Measurements from ENCODE around the gene DPP9. TPM values are rescaled to one million over a fixed set of nuclear protein-coding genes. Genes with fewer than 3 reads are reported as not detected.

The DPP9 gene
- total and polyA plus RNA-seq, 2 donors = 13.6 to 37.3 TPM

DNA sequence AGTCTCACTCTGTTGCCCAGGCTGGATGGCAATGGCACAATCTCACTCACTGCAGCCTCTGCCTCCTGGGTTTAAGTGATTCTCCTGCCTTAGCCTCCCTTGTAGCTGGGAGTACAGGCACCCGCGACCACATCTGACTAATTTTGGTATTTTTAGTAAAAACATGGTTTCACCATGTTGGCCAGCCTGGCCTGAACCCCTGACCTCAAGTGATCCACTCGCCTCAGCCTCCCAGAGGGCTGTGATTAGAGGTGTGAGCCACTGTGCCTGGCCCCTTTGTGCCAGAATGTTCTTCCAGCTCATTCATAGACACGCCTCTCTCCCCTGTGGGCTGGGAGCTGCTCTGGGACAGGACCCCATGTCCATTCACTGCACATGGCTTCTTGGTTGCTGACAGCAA lies 62.6 kb downstream of the DPP9 start:
- H3K27ac ChIP-seq (ENCODE audit: low read depth) = no peak overlapping the region
- no peak overlapping the region for H3K4me3 ChIP-seq (ENCODE audit: low read depth, low read length)
- peaks cover 11% of the 10 kb centered on the region for H3K36me3 ChIP-seq (ENCODE audit: insufficient read depth)
- DNase-seq (ENCODE audit: extremely low spot score) = no peak
- no peaks in the 10 kb centered on the region for H3K4me1 ChIP-seq (ENCODE audit: insufficient read depth)
- 91% methylated on average over 4 of the region's 4 CpGs for WGBS

DNA sequence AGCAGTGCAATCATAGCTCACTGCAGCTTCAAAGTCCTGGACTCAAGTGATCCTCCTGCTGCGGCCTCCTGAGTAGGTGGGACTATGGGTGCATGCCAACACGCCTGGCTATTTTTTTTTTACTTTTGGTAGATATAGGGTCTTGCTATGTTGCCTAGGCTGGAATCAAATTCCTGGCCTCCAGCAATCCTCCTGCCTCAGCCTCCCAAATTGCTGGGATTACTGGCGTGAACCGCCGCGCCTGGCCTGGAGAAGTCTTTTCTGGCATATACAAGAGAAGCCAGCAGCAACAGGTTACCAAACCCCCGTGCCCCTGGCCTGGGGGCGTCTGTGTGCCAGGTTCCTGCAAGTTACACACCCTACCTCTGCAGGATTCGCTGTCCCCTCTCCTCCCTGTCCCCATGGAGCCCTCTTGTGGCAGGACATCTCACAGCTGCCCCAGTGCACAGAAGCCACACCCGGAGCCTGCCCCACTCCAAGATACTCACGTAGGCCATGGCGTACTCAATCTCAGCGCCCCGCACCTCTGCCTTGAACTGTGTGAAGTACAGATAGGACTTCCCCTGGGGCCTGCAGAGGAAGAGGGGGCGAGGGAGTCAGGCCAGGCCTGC lies 63.4 kb downstream of the DPP9 start:
- Histone ChIP-seq H3K4me3 (ENCODE audit: low read depth, low read length) (no peak overlapping the region), H3K36me3 (ENCODE audit: insufficient read depth) (peaks cover 11% of the 10 kb centered on the region), H3K27ac (ENCODE audit: low read depth) (no peak overlapping the region), H3K4me1 (ENCODE audit: insufficient read depth) (no peaks in the 10 kb centered on the region)
- DNase-seq (ENCODE audit: extremely low spot score) = no peak
- WGBS = 90% methylated on average over 15 of the region's 15 CpGs

DNA sequence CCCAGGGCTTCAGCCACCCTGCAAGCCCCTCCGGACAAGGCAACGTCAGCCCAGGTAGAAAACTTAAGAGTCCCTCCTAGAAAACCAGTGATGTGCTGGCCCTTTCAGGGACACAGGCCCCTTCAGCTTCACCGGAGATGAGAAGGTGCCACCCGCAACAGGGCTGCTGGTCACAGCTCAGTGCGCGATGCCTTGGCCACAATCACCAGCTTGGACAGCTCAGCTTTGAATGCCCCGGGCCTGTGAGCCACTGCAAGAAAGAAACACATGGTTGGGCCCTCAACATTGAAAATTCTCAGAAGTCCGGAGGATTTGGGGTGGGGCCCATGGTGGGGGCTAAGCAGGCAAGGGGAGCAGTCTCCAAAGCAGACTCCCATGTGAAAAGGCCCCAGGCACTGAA lies 65.8 kb downstream of the DPP9 start:
- DNase-seq (ENCODE audit: extremely low spot score) = no peak
- H3K4me1 ChIP-seq (ENCODE audit: insufficient read depth) = no peaks in the 10 kb centered on the region
- no peak overlapping the region for H3K4me3 ChIP-seq (ENCODE audit: low read depth, low read length)
- no peak overlapping the region for H3K27ac ChIP-seq (ENCODE audit: low read depth)
- WGBS = 88% methylated on average over 8 of the region's 8 CpGs
- peaks cover 11% of the 10 kb centered on the region for H3K36me3 ChIP-seq (ENCODE audit: insufficient read depth)

GRCh38 chr19:4657262-4657661 lies 66.4 kb downstream of the DPP9 start:
- Histone ChIP-seq H3K27ac (ENCODE audit: low read depth) (no peak overlapping the region), H3K4me1 (ENCODE audit: insufficient read depth) (no peaks in the 10 kb centered on the region), H3K36me3 (ENCODE audit: insufficient read depth) (peaks cover 8% of the 10 kb centered on the region), H3K4me3 (ENCODE audit: low read depth, low read length) (no peak overlapping the region)
- WGBS = 83% methylated on average over 14 of the region's 14 CpGs
- DNase-seq (ENCODE audit: extremely low spot score) = no peak

- Histone ChIP-seq H3K36me3 (ENCODE audit: insufficient read depth) (peaks cover 5% of the 10 kb centered on the region), H3K4me3 (ENCODE audit: low read depth, low read length) (no peak overlapping the region), H3K4me1 (ENCODE audit: insufficient read depth) (no peaks in the 10 kb centered on the region), H3K27ac (ENCODE audit: low read depth) (no peak overlapping the region)
- WGBS = 74% methylated on average over 8 of the region's 8 CpGs
- no peak for DNase-seq (ENCODE audit: extremely low spot score)
Measured at GRCh38 chr19:4656102-4656501, 67.5 kb downstream of the DPP9 start.

DNA sequence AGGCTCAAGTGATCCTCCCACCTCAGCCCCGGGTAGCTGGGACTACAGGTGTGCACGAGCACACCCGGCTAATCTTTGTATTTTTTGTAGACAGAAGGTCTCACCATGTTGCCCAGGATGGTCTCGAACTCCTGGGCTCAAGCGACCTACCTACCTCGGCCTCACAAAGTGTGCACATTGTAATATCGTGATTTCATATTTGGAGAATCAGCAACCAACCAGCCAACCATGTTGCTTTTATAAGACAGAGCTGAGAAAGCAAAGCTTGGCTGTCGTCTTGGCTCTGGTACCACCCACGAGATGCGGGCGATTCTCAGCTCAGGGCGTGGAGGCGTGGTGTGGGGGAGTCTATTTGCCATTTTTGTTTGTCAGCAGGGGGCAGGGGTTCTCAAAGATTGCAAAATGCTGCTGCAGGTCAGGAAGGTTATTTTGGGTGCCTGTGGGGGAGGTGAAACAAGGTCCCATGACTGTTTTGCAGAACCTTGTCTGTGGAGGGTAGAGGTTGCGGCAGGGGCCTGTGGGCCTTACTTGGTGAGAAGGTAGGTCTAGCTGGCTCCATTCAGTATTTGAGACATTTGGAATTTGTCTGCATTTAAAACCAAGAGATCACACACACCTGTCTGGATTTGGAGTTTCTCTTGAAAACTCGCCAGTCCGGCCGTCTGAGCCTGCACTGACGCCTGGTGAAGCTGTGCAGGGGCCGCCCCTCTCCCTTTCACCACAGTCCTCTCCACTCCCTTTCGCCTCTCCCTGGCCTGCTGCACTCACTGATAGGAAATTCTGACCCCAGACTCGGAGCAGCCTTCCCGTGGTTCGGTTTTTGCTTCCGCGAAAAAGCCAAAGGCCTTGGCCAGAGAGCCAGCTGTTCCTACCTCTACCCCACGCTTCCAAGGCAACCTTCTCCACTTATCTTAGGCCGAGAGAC lies 68.9 kb downstream of the DPP9 start:
- DNase-seq (ENCODE audit: extremely low spot score) = no peak
- 89% methylated on average over 27 of the region's 27 CpGs for whole genome bisulfite sequencing
- no peak overlapping the region for H3K4me3 ChIP-seq (ENCODE audit: low read depth, low read length)

GRCh38 chr19:4653793-4654436 lies 69.7 kb downstream of the DPP9 start:
- peaks cover 3% of the 10 kb centered on the region for H3K36me3 ChIP-seq (ENCODE audit: insufficient read depth)
- DNase-seq (ENCODE audit: extremely low spot score) = no peak
- H3K4me1 ChIP-seq (ENCODE audit: insufficient read depth) = no peaks in the 10 kb centered on the region
- H3K4me3 ChIP-seq (ENCODE audit: low read depth, low read length) = no peak overlapping the region
- WGBS = 82% methylated on average over 13 of the region's 13 CpGs
- no peak overlapping the region for H3K27ac ChIP-seq (ENCODE audit: low read depth)

More for the DNA sequence above, 68.9 kb downstream of the DPP9 start:
- Histone ChIP-seq H3K4me1 (ENCODE audit: insufficient read depth) (no peaks in the 10 kb centered on the region), H3K36me3 (ENCODE audit: insufficient read depth) (peaks cover 4% of the 10 kb centered on the region), H3K27ac (ENCODE audit: low read depth) (no peak overlapping the region)

GRCh38 chr19:4652075-4652474 lies 71.6 kb downstream of the DPP9 start:
- Histone ChIP-seq H3K4me1 (ENCODE audit: insufficient read depth) (no peaks in the 10 kb centered on the region), H3K36me3 (ENCODE audit: insufficient read depth) (peaks cover 1% of the 10 kb centered on the region), H3K4me3 (ENCODE audit: low read depth, low read length) (no peak overlapping the region), H3K27ac (ENCODE audit: low read depth) (no peak overlapping the region)
- WGBS = 97% methylated on average over 44 of the region's 44 CpGs
- no peak for DNase-seq (ENCODE audit: extremely low spot score)

DNA sequence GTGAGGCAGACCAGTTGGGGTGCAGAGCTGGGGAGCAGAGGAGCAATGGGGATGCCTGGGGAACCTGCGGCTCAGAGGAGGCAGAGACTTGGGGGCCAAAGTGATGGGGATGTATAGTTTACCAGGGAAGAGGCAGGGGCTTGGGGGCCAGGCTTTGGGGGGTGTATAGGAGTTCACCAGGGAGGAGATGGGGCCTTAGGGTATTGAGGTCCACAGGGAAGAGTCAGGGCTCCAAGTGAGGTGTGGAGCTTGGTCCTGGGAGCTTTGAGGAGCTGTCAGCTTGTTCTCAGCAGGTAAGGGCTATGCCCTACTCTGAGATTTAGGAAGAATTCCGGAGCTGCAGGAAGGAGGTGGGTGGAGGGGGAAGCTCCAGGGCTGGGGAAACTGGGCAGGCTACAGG lies 73.5 kb downstream of the DPP9 start:
- no peak overlapping the region for H3K27ac ChIP-seq (ENCODE audit: low read depth)
- no peak for DNase-seq (ENCODE audit: extremely low spot score)
- 86% methylated on average over 2 of the region's 2 CpGs for WGBS

GRCh38 chr19:4649392-4650047 lies 74.1 kb downstream of the DPP9 start:
- no peak overlapping the region for H3K4me3 ChIP-seq (ENCODE audit: low read depth, low read length)
- 86% methylated on average over 19 of the region's 19 CpGs for WGBS
- no peaks in the 10 kb centered on the region for H3K36me3 ChIP-seq (ENCODE audit: insufficient read depth)
- no peak overlapping the region for H3K27ac ChIP-seq (ENCODE audit: low read depth)
- no peaks in the 10 kb centered on the region for H3K4me1 ChIP-seq (ENCODE audit: insufficient read depth)
- no peak for DNase-seq (ENCODE audit: extremely low spot score)

More for the DNA sequence above, 73.5 kb downstream of the DPP9 start:
- H3K4me1 ChIP-seq (ENCODE audit: insufficient read depth) = no peaks in the 10 kb centered on the region
- H3K4me3 ChIP-seq (ENCODE audit: low read depth, low read length) = no peak overlapping the region
- no peaks in the 10 kb centered on the region for H3K36me3 ChIP-seq (ENCODE audit: insufficient read depth)

- Histone ChIP-seq H3K36me3 (ENCODE audit: insufficient read depth) (no peaks in the 10 kb centered on the region), H3K4me3 (ENCODE audit: low read depth, low read length) (no peak overlapping the region), H3K27ac (ENCODE audit: low read depth) (no peak overlapping the region), H3K4me1 (ENCODE audit: insufficient read depth) (no peaks in the 10 kb centered on the region)
- DNase-seq (ENCODE audit: extremely low spot score) = no peak
- 60% methylated on average over 20 of the region's 20 CpGs for WGBS
Measured at GRCh38 chr19:4647676-4648644, 75.7 kb downstream of the DPP9 start.

DNA sequence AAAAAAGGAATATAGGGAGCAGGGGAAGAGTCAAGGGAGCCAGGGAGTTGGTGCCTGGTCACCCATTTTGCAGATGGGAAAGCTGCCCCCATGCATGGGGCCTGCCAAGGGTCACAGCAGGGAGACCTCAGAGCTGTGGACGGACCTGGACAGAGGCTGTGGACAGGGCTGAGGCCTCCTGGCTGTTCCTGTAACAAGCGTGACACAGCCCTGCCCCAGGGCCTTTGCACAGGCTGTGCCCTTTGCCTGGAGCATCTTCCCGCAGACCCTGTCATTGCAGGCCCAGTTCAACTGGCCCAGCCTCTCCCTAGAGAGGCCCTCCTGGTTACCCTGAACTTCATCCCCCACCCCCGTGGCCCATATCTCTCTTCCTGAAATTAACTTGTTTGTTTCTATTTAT lies 77.9 kb downstream of the DPP9 start:
- no peak overlapping the region for H3K27ac ChIP-seq (ENCODE audit: low read depth)
- H3K36me3 ChIP-seq (ENCODE audit: insufficient read depth) = no peaks in the 10 kb centered on the region
- WGBS = 92% methylated on average over 4 of the region's 4 CpGs
- no peaks in the 10 kb centered on the region for H3K4me1 ChIP-seq (ENCODE audit: insufficient read depth)
- no peak for DNase-seq (ENCODE audit: extremely low spot score)
- no peak overlapping the region for H3K4me3 ChIP-seq (ENCODE audit: low read depth, low read length)
